ENCODE data around the gene TFDP2. TPM values are rescaled to one million over a fixed set of nuclear protein-coding genes. Genes with fewer than 3 reads are reported as not detected.
"Not testable (repeated sequence)": the region's sequence is repeated elsewhere in the genome, so short reads cannot be mapped to it uniquely, and the experiment has no call there.

Gene TFDP2
- total and polyA plus RNA-seq, 7 donors = 14.3 to 74.8 (median 52.3) TPM

DNA sequence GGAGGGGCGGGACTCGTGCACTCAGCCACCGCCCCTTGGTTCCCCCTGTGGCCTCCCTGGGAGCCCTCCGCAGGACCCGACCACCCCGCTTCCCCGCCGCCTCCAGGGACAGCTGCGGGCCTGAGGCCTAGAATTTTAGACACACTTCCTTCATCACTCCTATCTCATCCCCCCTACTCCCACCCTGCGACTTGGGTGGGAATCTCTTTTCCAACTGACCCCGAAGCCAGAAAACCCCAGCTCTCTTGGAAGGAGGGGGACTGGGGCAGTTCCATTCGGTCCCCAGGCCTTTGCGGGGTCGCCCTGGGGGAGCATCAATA, 289 bp upstream of the TFDP2 start:
- intact Hi-C loops (cut with DNase I) = loop anchor here (10.0 kb wide), 1 partner anchor 185 kb away; no protein-coding TSS in a partner anchor
- Histone ChIP-seq H3K4me3 (peak overlapping the region; percentile 71 to 91 (median 76)), H3K36me3 (no peaks in the 10 kb centered on the region), H3K27me3 (no peaks in the 10 kb centered on the region), H3K9me3 (no peaks in the 10 kb centered on the region), H3K27ac (peak overlapping the region; percentile 85 to 97 (median 94)), H3K4me1 (peaks cover 0 to 43% (median 33%) of the 10 kb centered on the region in 4 donors)
- DNase-seq = no peak
- TF ChIP-seq EP300 (IDR thresholded peaks at IDR 0.05) = no peak
- TF ChIP-seq, protein P1, sequence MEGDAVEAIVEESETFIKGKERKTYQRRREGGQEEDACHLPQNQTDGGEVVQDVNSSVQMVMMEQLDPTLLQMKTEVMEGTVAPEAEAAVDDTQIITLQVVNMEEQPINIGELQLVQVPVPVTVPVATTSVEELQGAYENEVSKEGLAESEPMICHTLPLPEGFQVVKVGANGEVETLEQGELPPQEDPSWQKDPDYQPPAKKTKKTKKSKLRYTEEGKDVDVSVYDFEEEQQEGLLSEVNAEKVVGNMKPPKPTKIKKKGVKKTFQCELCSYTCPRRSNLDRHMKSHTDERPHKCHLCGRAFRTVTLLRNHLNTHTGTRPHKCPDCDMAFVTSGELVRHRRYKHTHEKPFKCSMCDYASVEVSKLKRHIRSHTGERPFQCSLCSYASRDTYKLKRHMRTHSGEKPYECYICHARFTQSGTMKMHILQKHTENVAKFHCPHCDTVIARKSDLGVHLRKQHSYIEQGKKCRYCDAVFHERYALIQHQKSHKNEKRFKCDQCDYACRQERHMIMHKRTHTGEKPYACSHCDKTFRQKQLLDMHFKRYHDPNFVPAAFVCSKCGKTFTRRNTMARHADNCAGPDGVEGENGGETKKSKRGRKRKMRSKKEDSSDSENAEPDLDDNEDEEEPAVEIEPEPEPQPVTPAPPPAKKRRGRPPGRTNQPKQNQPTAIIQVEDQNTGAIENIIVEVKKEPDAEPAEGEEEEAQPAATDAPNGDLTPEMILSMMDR (IDR thresholded peaks at IDR 0.05) = no peak
- TF ChIP-seq POLR2AphosphoS5 (IDR thresholded peaks at IDR 0.05) = no peak
- TF ChIP-seq POLR2A (IDR thresholded peaks at IDR 0.05) = no peak
- WGBS, 2 donors = 12 to 18% methylated on average over 14 of the region's 14 CpGs

DNA sequence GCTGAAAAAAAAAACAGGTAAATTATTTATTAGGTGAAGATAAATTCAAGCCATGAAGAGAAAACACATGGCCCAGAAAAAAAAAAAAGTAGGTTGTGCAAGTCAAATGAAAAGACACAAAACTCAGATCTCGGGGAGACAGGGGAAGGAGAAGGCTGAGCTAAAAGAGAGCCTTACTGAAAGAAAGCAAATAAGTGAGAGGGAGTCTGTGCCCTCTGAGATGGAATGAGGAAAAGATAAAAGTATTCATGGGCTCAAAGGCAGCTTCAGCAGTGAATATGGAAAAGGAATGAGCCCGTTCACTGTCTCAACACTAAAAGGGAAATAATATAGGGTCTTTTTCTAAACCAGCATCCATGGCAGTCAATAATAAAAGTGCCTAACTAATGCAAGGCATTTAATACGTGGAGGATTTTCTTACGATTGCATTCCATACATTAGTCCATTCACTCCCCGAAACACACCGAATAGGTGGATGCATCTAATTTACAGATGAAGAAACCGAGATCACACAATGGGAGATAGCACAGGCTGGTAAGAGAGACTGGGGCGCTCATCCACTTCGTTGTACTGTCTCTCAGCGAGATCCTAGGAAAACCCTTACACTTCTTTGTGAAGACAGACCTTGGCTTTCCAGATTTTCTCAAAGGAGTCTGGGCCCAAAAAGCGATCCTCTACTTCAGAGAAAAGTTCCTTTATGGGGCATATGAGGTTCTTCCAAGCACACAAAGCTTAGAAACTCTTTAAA, 1.1 kb downstream of the TFDP2 start:
- Histone ChIP-seq H3K27me3 (no peaks in the 10 kb centered on the region), H3K36me3 (no peaks in the 10 kb centered on the region), H3K9me3 (no peaks in the 10 kb centered on the region), H3K4me3 (peak overlapping the region; percentile 71 to 91 (median 76)), H3K27ac (peak overlapping the region; percentile 85 to 97 (median 94)), H3K4me1 (peaks cover 0 to 47% (median 38%) of the 10 kb centered on the region in 4 donors)
- 8 to 22% methylated on average over 11 of the region's 11 CpGs for WGBS, 2 donors
- TF ChIP-seq EP300 (IDR thresholded peaks at IDR 0.05) = no peak
- no peak for TF ChIP-seq POLR2AphosphoS5 (IDR thresholded peaks at IDR 0.05)
- TF ChIP-seq POLR2A (IDR thresholded peaks at IDR 0.05) = no peak
- TF ChIP-seq, protein P1 (IDR thresholded peaks at IDR 0.05) = no peak
- intact Hi-C loops (cut with DNase I) = loop anchor here (10.0 kb wide), 1 partner anchor 183 kb away; no protein-coding TSS in a partner anchor
- no peak for DNase-seq

- not testable (repeated sequence) for H3K27me3 ChIP-seq, H3K9me3 ChIP-seq, H3K27ac ChIP-seq, H3K36me3 ChIP-seq, H3K4me3 ChIP-seq, DNase-seq
- WGBS, 2 donors = 82 to 85% methylated on average over 5 of the region's 5 CpGs
- peaks cover 0 to 44% (median 38%) of the 10 kb centered on the region in 4 donors for H3K4me1 ChIP-seq
- intact Hi-C loops (cut with DNase I) = loop anchor here (10.0 kb wide), 1 partner anchor 180 kb away; no protein-coding TSS in a partner anchor
Observed at GRCh38 chr3:142144587-142144986, 4.8 kb downstream of the TFDP2 start.

- H3K36me3 ChIP-seq, DNase-seq, H3K4me3 ChIP-seq, H3K27me3 ChIP-seq, H3K27ac ChIP-seq, H3K9me3 ChIP-seq: not testable (repeated sequence)
- 95 to 97% methylated on average over 15 of the region's 15 CpGs for WGBS, 2 donors
- intact Hi-C loops (cut with DNase I) = loop anchor here (10.0 kb wide), 1 partner anchor 176 kb away; no protein-coding TSS in a partner anchor
- peaks cover 0 to 18% (median 14%) of the 10 kb centered on the region in 4 donors for H3K4me1 ChIP-seq
Observed at GRCh38 chr3:142140608-142141285, 8.6 kb downstream of the TFDP2 start.

DNA sequence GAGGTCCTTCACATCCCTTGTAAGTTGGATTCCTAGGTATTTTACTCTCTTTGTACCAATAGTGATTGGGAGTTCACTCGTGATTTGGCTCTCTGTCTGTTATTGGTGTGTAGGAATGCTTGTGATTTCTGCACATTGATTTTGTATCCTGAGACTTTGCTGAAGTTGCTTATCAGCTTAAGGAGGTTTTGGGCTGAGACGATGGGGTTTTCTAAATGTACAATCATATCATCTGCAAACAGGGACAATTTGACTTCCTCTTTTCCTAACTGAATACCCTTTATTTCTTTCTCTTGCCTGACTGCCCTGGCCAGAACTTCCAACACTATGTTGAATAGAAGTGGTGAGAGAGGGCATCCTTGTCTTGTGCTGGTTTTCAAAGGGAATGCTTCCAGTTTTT, 12.3 kb downstream of the TFDP2 start:
- H3K9me3 ChIP-seq; H3K4me3 ChIP-seq; intact Hi-C loops (cut with DNase I); DNase-seq; H3K4me1 ChIP-seq; H3K27me3 ChIP-seq; H3K36me3 ChIP-seq; H3K27ac ChIP-seq: not testable (repeated sequence)
- WGBS, 2 donors = 93 to 100% methylated on average over 1 to 2 of the region's 2 CpGs

GRCh38 chr3:142134799-142135325, 14.5 kb downstream of the TFDP2 start:
- Histone ChIP-seq H3K27ac (no peak overlapping the region), H3K4me3 (no peak overlapping the region), H3K9me3 (no peaks in the 10 kb centered on the region), H3K4me1 (no peaks in the 10 kb centered on the region), H3K27me3 (no peaks in the 10 kb centered on the region), H3K36me3 (no peaks in the 10 kb centered on the region)
- DNase-seq = no peak
- no peak for TF ChIP-seq POLR2A (IDR thresholded peaks at IDR 0.05)
- TF ChIP-seq, protein P1 (IDR thresholded peaks at IDR 0.05) = no peak
- TF ChIP-seq EP300 (IDR thresholded peaks at IDR 0.05) = no peak
- TF ChIP-seq POLR2AphosphoS5 (IDR thresholded peaks at IDR 0.05) = no peak
- 42 to 55% methylated on average over 3 of the region's 3 CpGs for WGBS, 2 donors
- intact Hi-C loops (cut with DNase I) = no loop called here
